Smooth muscle cell (in vitro differentiated cells): Measurements from ENCODE around the gene STAC2. TPM values are rescaled to one million over a fixed set of nuclear protein-coding genes. Genes with fewer than 3 reads are reported as not detected.
A peak's percentile ranks its signal among the peaks of the same experiment; 100 is the strongest.

Source experiments
- DNase-seq: peaks from one replicate; lab custom pipeline; 2025; ENCODE audit not compliant: unreplicated experiment; lab: John Stamatoyannopoulos, UW
- H2AFZ ChIP-seq: fragments of 200-600 bp; sonication (generic); 2 replicates; pipeline ENCODE4 v1.6.0; 2016; ENCODE audit warnings: antibody characterized with exemption, low read depth, mild to moderate bottlenecking
- H3F3A ChIP-seq: fragments of 200-600 bp; sonication (generic); 2 replicates; pipeline ENCODE4 v1.6.0; 2017; ENCODE audit warnings: antibody characterized with exemption, low read depth
- H3K27ac ChIP-seq: fragments of 200-600 bp; sonication (generic); 2 replicates; pipeline ENCODE4 v1.5.1; 2016; ENCODE audit warnings: low read depth, mild to moderate bottlenecking
- H3K27me3 ChIP-seq: fragments of 200-600 bp; sonication (generic); 2 replicates; pipeline ENCODE4 v1.6.1; 2016; ENCODE audit warnings: low read depth, mild to moderate bottlenecking
- H3K36me3 ChIP-seq: fragments of 200-600 bp; sonication (generic); 2 replicates; pipeline ENCODE4 v1.5.1; 2016; ENCODE audit warnings: low read depth
- H3K4me1 ChIP-seq: fragments of 200-600 bp; sonication (generic); 2 replicates; pipeline ENCODE4 v1.5.1; 2016; ENCODE audit warnings: low read depth
- H3K4me2 ChIP-seq: fragments of 200-600 bp; sonication (generic); 2 replicates; pipeline ENCODE4 v1.6.0; 2016; ENCODE audit warnings: mild to moderate bottlenecking
- H3K4me3 ChIP-seq: fragments of 200-600 bp; sonication (generic); 2 replicates; pipeline ENCODE4 v1.5.1; 2016; ENCODE audit warnings: mild to moderate bottlenecking
- H3K79me2 ChIP-seq: fragments of 200-600 bp; sonication (generic); 2 replicates; pipeline ENCODE4 v1.6.0; 2016; ENCODE audit warnings: low read depth, mild to moderate bottlenecking
- H3K9ac ChIP-seq: fragments of 200-600 bp; sonication (generic); 2 replicates; pipeline ENCODE4 v1.6.0; 2016; ENCODE audit warnings: low read depth
- H3K9me3 ChIP-seq: fragments of 200-600 bp; sonication (generic); replicated peaks from 2 replicates; pipeline ENCODE4 v1.5.1; 2016; ENCODE audit warnings: low read depth
- H4K20me1 ChIP-seq: fragments of 200-600 bp; sonication (generic); 2 replicates; pipeline ENCODE4 v1.6.0; 2016; ENCODE audit warnings: low read depth
- WGBS: methylation state at CpG from one replicate; pipeline ENCODE4 v1.1.7; 2016; ENCODE audit warnings: low lambda C conversion rate; 5-methylcytosine and 5-hydroxymethylcytosine counted together
- polyA plus RNA-seq: library from polyadenylated mRNA; unstranded; fragments of >200 nt; fragmentation: Nextera tagmentation; extraction: Ambion mirVana; gene quantifications from 2 replicates; pipeline ENCODE4 v1.2.1, GENCODE V29; 2016
- total RNA-seq: library from RNA; depleted of rRNA; stranded (reverse); fragments of >200 nt; gene quantifications from 2 replicates; pipeline ENCODE4 v1.2.3, GENCODE V29; 2014
- TF ChIP-seq, protein P1 (sequence below): fragments of 200-600 bp; sonication (generic); IDR thresholded peaks from 2 replicates; pipeline ENCODE4 v1.5.1; 2017; ENCODE audit warnings: borderline replicate concordance, mild to moderate bottlenecking, antibody characterized with exemption; ENCODE audit not compliant: insufficient read depth, poor library complexity, severe bottlenecking

Gene STAC2
- total and polyA plus RNA-seq, 2 experiments from 2014 or later = 0.09 to 0.32 TPM

GRCh38 chr17:39174920-39175694 is 50.6 kb downstream of the STAC2 start:
- no peaks in the 10 kb centered on the region for H3K9me3 ChIP-seq
- no peaks in the 10 kb centered on the region for H3K36me3 ChIP-seq
- H2AFZ ChIP-seq = no peak overlapping the region
- DNase-seq = peak; percentile 14
- H3K9ac ChIP-seq = no peak overlapping the region
- H3K4me3 ChIP-seq = no peak overlapping the region
- H3K4me1 ChIP-seq = no peaks in the 10 kb centered on the region
- 76% methylated on average over 27 of the region's 35 CpGs for WGBS
- TF ChIP-seq, protein P1, sequence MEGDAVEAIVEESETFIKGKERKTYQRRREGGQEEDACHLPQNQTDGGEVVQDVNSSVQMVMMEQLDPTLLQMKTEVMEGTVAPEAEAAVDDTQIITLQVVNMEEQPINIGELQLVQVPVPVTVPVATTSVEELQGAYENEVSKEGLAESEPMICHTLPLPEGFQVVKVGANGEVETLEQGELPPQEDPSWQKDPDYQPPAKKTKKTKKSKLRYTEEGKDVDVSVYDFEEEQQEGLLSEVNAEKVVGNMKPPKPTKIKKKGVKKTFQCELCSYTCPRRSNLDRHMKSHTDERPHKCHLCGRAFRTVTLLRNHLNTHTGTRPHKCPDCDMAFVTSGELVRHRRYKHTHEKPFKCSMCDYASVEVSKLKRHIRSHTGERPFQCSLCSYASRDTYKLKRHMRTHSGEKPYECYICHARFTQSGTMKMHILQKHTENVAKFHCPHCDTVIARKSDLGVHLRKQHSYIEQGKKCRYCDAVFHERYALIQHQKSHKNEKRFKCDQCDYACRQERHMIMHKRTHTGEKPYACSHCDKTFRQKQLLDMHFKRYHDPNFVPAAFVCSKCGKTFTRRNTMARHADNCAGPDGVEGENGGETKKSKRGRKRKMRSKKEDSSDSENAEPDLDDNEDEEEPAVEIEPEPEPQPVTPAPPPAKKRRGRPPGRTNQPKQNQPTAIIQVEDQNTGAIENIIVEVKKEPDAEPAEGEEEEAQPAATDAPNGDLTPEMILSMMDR = peak; percentile 77
- no peaks in the 10 kb centered on the region for H3K27me3 ChIP-seq
- peaks cover 12% of the 10 kb centered on the region for H4K20me1 ChIP-seq
- no peaks in the 10 kb centered on the region for H3F3A ChIP-seq
- H3K27ac ChIP-seq = no peak overlapping the region
- H3K79me2 ChIP-seq = no peaks in the 10 kb centered on the region
- no peak overlapping the region for H3K4me2 ChIP-seq

GRCh38 chr17:39173526-39174274 is 52.0 kb downstream of the STAC2 start:
- Histone ChIP-seq H3K9me3 (no peaks in the 10 kb centered on the region), H3K4me1 (no peaks in the 10 kb centered on the region), H3K79me2 (no peaks in the 10 kb centered on the region), H3K9ac (no peak overlapping the region), H3K4me2 (no peak overlapping the region), H3K36me3 (no peaks in the 10 kb centered on the region), H3F3A (no peaks in the 10 kb centered on the region), H2AFZ (no peak overlapping the region), H3K4me3 (no peak overlapping the region), H4K20me1 (peaks cover 11% of the 10 kb centered on the region), H3K27me3 (no peaks in the 10 kb centered on the region), H3K27ac (no peak overlapping the region)
- TF ChIP-seq, protein P1 = no peak
- 86% methylated on average over 10 of the region's 10 CpGs for WGBS
- no peak for DNase-seq

DNA sequence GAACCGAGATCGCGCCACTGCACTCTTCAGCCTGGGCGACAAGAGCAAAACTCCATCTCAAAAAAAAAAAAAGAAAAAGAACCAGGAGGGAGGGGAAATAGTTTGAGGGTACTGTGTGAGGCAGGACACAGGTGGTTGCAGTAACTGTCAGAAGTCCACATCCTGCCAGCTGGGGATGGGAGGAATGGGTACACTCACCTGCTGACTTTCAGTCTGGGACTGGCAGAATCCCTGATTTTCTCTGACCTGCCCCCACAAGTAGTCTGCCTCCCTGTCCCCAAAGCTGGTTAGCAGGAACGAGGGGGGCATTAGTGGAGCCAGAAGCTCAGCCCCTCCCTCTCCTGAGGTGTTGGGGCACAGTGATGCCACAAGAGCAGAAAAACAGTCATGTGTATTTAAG is 52.7 kb downstream of the STAC2 start:
- H3K79me2 ChIP-seq = no peaks in the 10 kb centered on the region
- 95% methylated on average over 5 of the region's 5 CpGs for WGBS
- no peak overlapping the region for H2AFZ ChIP-seq
- TF ChIP-seq, protein P1 = no peak
- no peak overlapping the region for H3K4me3 ChIP-seq
- H3K4me1 ChIP-seq = no peaks in the 10 kb centered on the region
- H3K9me3 ChIP-seq = no peaks in the 10 kb centered on the region
- H3F3A ChIP-seq = no peaks in the 10 kb centered on the region
- no peaks in the 10 kb centered on the region for H3K36me3 ChIP-seq
- no peak overlapping the region for H3K4me2 ChIP-seq
- no peaks in the 10 kb centered on the region for H3K27me3 ChIP-seq
- H4K20me1 ChIP-seq = peaks cover 5% of the 10 kb centered on the region
- no peak for DNase-seq
- H3K9ac ChIP-seq = no peak overlapping the region
- no peak overlapping the region for H3K27ac ChIP-seq
